ENCODE measurements around the gene GRID2IP. TPM values are rescaled to one million over a fixed set of nuclear protein-coding genes. Genes with fewer than 3 reads are reported as not detected.

The GRID2IP gene
- total and polyA plus RNA-seq, 2 of the 8 experiments (the other 6 are each of a cell fraction or from before 2014, with no cell fraction given): 0.80 to 1.3 TPM

DNA sequence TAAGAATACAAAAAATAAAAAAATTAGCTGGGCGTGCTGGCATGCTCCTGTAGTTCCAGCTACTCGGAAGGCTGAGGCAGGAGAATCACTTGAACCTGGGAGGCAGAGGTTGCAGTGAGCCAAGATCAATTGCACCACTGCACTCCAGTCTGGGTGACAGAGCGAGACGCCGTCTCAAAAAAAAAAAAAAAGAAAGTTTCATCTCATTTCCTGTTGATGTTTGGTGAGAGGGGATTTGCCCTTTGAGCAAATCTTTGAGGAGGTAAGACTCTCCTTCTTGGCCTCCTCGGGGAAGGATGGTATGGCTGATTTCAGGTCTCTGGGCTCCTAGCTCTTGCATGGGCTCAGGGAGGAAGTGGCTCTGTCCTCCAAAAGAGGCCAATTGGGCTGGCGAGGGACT lies 3.6 kb upstream of the GRID2IP start:
- Histone ChIP-seq H3K79me1 (ENCODE audit: low read depth, low read length) (no peaks in the 10 kb centered on the region), H3K4me1 (replicated peaks in 1 of 4; ENCODE audit: control insufficient read depth in 3 of 4, insufficient read depth in 4 of 4, low read length in 3 of 4) (peaks cover 0 to 3% (median under 1%) of the 10 kb centered on the region in 4 experiments; a peak in 3 of 7 replicates), H3K4me2 (ENCODE audit: insufficient read depth in 1 of 2, low read depth in 2 of 2, low read length in 2 of 2) (no peak overlapping the region), H3K9ac (replicated peaks in 1 of 4; ENCODE audit: extremely low read depth in 1 of 4, low read depth in 3 of 4, low read length in 3 of 4) (no peak overlapping the region), H2BK20ac (ENCODE audit: low read length) (no peak overlapping the region), H2BK15ac (ENCODE audit: low read length) (no peak overlapping the region), H3K18ac (ENCODE audit: extremely low read depth, low read length) (no peak overlapping the region), H3K36me3 (ENCODE audit: control insufficient read depth in 2 of 4, insufficient read depth in 4 of 4, low read length in 3 of 4) (no peaks in the 10 kb centered on the region), H4K8ac (ENCODE audit: extremely low read depth, insufficient read depth, low read length) (no peak overlapping the region), H3K9me3 (ENCODE audit: insufficient read depth in 2 of 2, low read depth in 1 of 2, low read length in 1 of 2) (no peaks in the 10 kb centered on the region), H3K14ac (ENCODE audit: insufficient read length) (no peak overlapping the region), H2AK5ac (ENCODE audit: low read depth, low read length) (no peak overlapping the region), H3K79me2 (ENCODE audit: control insufficient read depth in 1 of 2, insufficient read depth in 2 of 2, low read length in 2 of 2) (no peaks in the 10 kb centered on the region), H3K4ac (replicated peaks; ENCODE audit: insufficient read length, low read depth, low read length) (no peak overlapping the region), H3K23me2 (ENCODE audit: low read depth, low read length) (no peaks in the 10 kb centered on the region; the same call in 1 of the 2 replicates), H4K5ac (ENCODE audit: insufficient read length, low read depth, low read length) (no peak overlapping the region), H4K91ac (replicated peaks; ENCODE audit: insufficient read length, low read length) (no peak overlapping the region), H2BK5ac (ENCODE audit: low read depth, low read length) (no peak overlapping the region), H2AFZ (ENCODE audit: low read length) (no peak overlapping the region), H3K27ac (ENCODE audit: low read depth, low read length) (no peak overlapping the region), H3K23ac (ENCODE audit: insufficient read length) (no peak overlapping the region), H3K56ac (replicated peaks; ENCODE audit: insufficient read length, low read depth, low read length) (no peak overlapping the region), H3K4me3 (ENCODE audit: extremely low read depth in 1 of 4, insufficient read depth in 2 of 4, low read depth in 3 of 4, low read length in 4 of 4) (no peak overlapping the region), H4K20me1 (replicated peaks in 1 of 2; ENCODE audit: control insufficient read depth in 1 of 2, insufficient read depth in 2 of 2, low read length in 2 of 2) (no peaks in the 10 kb centered on the region), H3K27me3 (replicated peaks in 1 of 4; ENCODE audit: control insufficient read depth in 3 of 4, extremely low read depth in 1 of 4, insufficient read depth in 3 of 4, low read length in 3 of 4) (no peaks in the 10 kb centered on the region), H2BK12ac (ENCODE audit: low read depth, low read length) (no peak overlapping the region), H2BK120ac (replicated peaks; ENCODE audit: low read depth, low read length) (no peak overlapping the region)
- DNase-seq (ENCODE audit: low read depth in 1 of 2, low spot score in 2 of 2) (no peak), FAIRE-seq (no peak)
- WGBS, 2 experiments (ENCODE audit: extremely low coverage in 1 of 2, insufficient coverage in 1 of 2, insufficient read length in 1 of 2, insufficient replicate concordance in 2 of 2, low coverage in 1 of 2, low lambda C conversion rate in 2 of 2, missing lambda C conversion rate in 1 of 2): 92% methylated on average over 5 of the region's 7 CpGs; no CpG with 5 or more reads in 1 of the 2 experiments
- CTCF ChIA-PET (ENCODE audit: partially characterized antibody): interaction anchor here (0.6 to 1.9 kb wide), 11 partner anchors 11 to 1680 kb away, joined by 3 to 6 read pairs (median 4); partner anchors contain the start of gene INTS15
- no peak for TF ChIP-seq NRF1 (IDR thresholded peaks at IDR 0.05; ENCODE audit: low read depth, low read length)
- TF ChIP-seq BCL11A (IDR thresholded peaks at IDR 0.05; ENCODE audit: low read depth in 2 of 2, low read length in 2 of 2): no peak
- TF ChIP-seq SIRT6 (IDR thresholded peaks at IDR 0.05; ENCODE audit: low read length): no peak
- no peak for TF ChIP-seq RFX5 (IDR thresholded peaks at IDR 0.05; ENCODE audit: borderline replicate concordance, low read depth, low read length)
- no peak for TF ChIP-seq PHF8 (conservative IDR thresholded peaks at IDR 0.05; ENCODE audit: low read depth, low read length)
- TF ChIP-seq RBBP5 (IDR thresholded peaks at IDR 0.05; ENCODE audit: borderline replicate concordance, low read depth, low read length): no peak
- no peak for TF ChIP-seq RAD21 (IDR thresholded peaks at IDR 0.05 in 1 of 2, conservative IDR thresholded peaks at IDR 0.05 in 1 of 2; ENCODE audit: low read depth in 2 of 2, low read length in 2 of 2)
- TF ChIP-seq, protein P1, sequence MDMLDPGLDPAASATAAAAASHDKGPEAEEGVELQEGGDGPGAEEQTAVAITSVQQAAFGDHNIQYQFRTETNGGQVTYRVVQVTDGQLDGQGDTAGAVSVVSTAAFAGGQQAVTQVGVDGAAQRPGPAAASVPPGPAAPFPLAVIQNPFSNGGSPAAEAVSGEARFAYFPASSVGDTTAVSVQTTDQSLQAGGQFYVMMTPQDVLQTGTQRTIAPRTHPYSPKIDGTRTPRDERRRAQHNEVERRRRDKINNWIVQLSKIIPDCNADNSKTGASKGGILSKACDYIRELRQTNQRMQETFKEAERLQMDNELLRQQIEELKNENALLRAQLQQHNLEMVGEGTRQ (IDR thresholded peaks at IDR 0.05; ENCODE audit: low read length): no peak
- TF ChIP-seq CBX8 (IDR thresholded peaks at IDR 0.05; ENCODE audit: borderline replicate concordance, low read depth, low read length): no peak
- POLR2A ChIA-PET (ENCODE audit: partially characterized antibody): interaction anchor here (0.6 kb wide), 2 partner anchors 24 to 397 kb away, joined by 3 read pairs; no protein-coding TSS in a partner anchor
